ENCODE measurements around the gene FUCA1. TPM values are rescaled to one million over a fixed set of nuclear protein-coding genes. Genes with fewer than 3 reads are reported as not detected.
"Not testable (repeated sequence)": the region's sequence is repeated elsewhere in the genome, so short reads cannot be mapped to it uniquely, and the experiment has no call there.

The FUCA1 gene
- total RNA-seq, 4 donors from 2014 or later: 31.7 to 49.5 (median 45.7) TPM

DNA sequence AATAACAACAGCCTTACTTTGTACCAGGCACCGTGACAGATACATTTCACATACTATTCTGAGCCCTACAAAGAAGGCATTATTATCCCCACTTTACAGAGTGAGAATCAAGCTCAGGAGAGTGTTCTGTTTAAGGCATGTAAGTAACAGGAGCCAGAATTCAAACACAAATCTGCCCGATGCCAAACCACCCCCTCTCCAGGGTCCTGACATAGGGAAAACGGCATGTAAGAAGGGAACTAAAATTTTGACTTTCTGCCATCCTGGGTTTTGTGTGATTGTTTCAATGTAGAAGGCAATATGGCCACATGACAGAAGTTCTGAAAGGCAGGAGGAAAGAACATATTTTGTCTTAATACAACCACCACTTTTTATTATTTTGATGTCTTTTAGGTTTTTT is 5.5 kb downstream of the FUCA1 start:
- TF ChIP-seq, protein P1, sequence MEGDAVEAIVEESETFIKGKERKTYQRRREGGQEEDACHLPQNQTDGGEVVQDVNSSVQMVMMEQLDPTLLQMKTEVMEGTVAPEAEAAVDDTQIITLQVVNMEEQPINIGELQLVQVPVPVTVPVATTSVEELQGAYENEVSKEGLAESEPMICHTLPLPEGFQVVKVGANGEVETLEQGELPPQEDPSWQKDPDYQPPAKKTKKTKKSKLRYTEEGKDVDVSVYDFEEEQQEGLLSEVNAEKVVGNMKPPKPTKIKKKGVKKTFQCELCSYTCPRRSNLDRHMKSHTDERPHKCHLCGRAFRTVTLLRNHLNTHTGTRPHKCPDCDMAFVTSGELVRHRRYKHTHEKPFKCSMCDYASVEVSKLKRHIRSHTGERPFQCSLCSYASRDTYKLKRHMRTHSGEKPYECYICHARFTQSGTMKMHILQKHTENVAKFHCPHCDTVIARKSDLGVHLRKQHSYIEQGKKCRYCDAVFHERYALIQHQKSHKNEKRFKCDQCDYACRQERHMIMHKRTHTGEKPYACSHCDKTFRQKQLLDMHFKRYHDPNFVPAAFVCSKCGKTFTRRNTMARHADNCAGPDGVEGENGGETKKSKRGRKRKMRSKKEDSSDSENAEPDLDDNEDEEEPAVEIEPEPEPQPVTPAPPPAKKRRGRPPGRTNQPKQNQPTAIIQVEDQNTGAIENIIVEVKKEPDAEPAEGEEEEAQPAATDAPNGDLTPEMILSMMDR (IDR thresholded peaks at IDR 0.05): no peak
- no peak for ATAC-seq (ENCODE audit: low FRiP score)
- no peak for DNase-seq (ENCODE audit: low spot score)

DNA sequence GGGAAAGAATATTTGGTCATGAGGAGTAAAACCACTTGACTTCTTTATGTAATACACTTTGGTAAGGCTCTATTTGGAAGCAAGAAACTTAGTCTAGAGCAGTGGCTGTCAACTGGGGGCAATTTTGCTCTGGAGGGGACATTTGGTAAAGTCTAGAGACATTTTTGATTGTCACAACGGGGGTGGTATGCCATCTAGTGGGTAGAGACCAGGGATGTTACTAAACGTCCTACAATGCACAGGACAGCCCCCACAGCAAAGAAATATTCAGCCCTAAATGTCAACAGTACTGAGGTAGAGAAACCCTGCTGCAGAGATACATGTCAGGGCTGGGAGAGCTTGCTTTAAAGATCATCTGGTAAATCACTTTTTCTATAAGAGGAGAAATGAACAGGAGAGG is 13.5 kb downstream of the FUCA1 start:
- ATAC-seq (ENCODE audit: low FRiP score) (no peak), DNase-seq (ENCODE audit: low spot score) (no peak)
- TF ChIP-seq, protein P1 (IDR thresholded peaks at IDR 0.05): no peak

- not testable (repeated sequence) for DNase-seq (ENCODE audit: low spot score); ATAC-seq (ENCODE audit: low FRiP score)
These were observed 15.0 kb downstream of the FUCA1 start for GRCh38 chr1:23853124-23853523.

- not testable (repeated sequence) for DNase-seq (ENCODE audit: low spot score); ATAC-seq (ENCODE audit: low FRiP score)
These were observed 16.7 kb downstream of the FUCA1 start for GRCh38 chr1:23851406-23851805.

- ATAC-seq (ENCODE audit: low FRiP score): no peak
- TF ChIP-seq, protein P1 (IDR thresholded peaks at IDR 0.05): no peak
These were observed 19.1 kb downstream of the FUCA1 start for GRCh38 chr1:23848673-23849616.

GRCh38 chr1:23847482-23848095 is 20.5 kb downstream of the FUCA1 start:
- DNase-seq (ENCODE audit: low spot score); ATAC-seq (ENCODE audit: low FRiP score): not testable (repeated sequence)

More at GRCh38 chr1:23848673-23849616, 19.1 kb downstream of the FUCA1 start:
- DNase-seq (ENCODE audit: low spot score): no peak

GRCh38 chr1:23845163-23845562 is 22.9 kb downstream of the FUCA1 start:
- ATAC-seq (ENCODE audit: low FRiP score) (no peak), DNase-seq (ENCODE audit: low spot score) (no peak)
- TF ChIP-seq, protein P1 (IDR thresholded peaks at IDR 0.05): no peak

DNA sequence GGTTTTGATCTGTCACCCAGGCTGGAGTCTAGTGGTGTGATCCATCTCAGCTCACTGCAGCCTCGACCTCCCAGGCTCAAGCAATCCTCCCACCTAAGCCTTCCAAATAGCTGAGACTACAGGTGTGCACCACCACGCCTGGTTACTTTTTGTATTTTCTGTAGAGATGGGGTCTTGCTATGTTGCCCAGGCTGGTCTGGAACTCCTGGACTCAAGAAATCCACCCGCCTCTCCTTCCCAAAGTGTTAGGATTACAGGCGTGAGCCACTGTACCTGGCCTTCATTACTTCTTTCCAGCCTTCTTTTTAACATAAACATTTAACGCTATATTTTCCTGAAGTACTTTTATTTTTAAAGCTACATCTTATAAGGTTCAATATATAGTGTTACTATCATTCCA is 24.4 kb downstream of the FUCA1 start:
- no peak for ATAC-seq (ENCODE audit: low FRiP score)
- no peak for DNase-seq (ENCODE audit: low spot score)
- TF ChIP-seq, protein P1 (IDR thresholded peaks at IDR 0.05): no peak

Measured in omental fat pad (tissue), 4 donors.